Upper lobe of left lung (tissue), 6 donors: Measurements from ENCODE around the gene NOL11. TPM values are rescaled to one million over a fixed set of nuclear protein-coding genes. Genes with fewer than 3 reads are reported as not detected.

Experiments used
- ATAC-seq, 2 donors: fragments of 200-7000 bp; cut with Tn5 transposase; one replicate each; pipeline ENCODE4 v1.9.1; 2022; ENCODE audit warnings: mild to moderate bottlenecking in 2 of 2, moderate library complexity in 2 of 2; ENCODE audit not compliant: low FRiP score in 2 of 2
- DNase-seq, 2 donors: peaks; one replicate each; pipeline ENCODE4 v3.0.0-alpha.2; 2019 to 2020
- H3K27ac ChIP-seq, 4 donors: fragments of 200-600 bp; sonication (generic); one replicate each; pipeline ENCODE4 v1.5.1; 2016 to 2019
- H3K27me3 ChIP-seq, 4 donors: fragments of 200-600 bp; sonication (generic); one replicate each; pipeline ENCODE4 v1.5.1; 2017 to 2019
- H3K36me3 ChIP-seq, 4 donors: fragments of 200-600 bp; sonication (generic); one replicate each; pipeline ENCODE4 v1.5.1; 2016 to 2019
- H3K4me1 ChIP-seq, 4 donors: fragments of 200-600 bp; sonication (generic); one replicate each; pipeline ENCODE4 v1.5.1; 2018 to 2019
- H3K4me3 ChIP-seq, 4 donors: fragments of 200-600 bp; sonication (generic); one replicate each; pipeline ENCODE4 v1.5.1; 2017 to 2019; ENCODE audit warnings: mild to moderate bottlenecking in 2 of 4, moderate library complexity in 1 of 4
- H3K9me3 ChIP-seq, 4 donors: fragments of 200-600 bp; sonication (generic); one replicate each; pipeline ENCODE4 v1.5.1; 2018 to 2019
- EP300 ChIP-seq, 4 donors: sonication (generic); formaldehyde crosslinking; IDR thresholded peaks; one replicate each; pipeline ENCODE4 v1.5.1; 2017; ENCODE audit warnings: antibody characterized with exemption in 4 of 4, control low read depth in 2 of 4
- POLR2A ChIP-seq, 4 donors: fragments of 450-650 bp; IDR thresholded peaks; one replicate each; pipeline ENCODE4 v1.5.1; 2016 to 2017; ENCODE audit warnings: antibody characterized with exemption in 4 of 4, mild to moderate bottlenecking in 2 of 4
- POLR2AphosphoS5 ChIP-seq, 2 donors: sonication (generic); formaldehyde crosslinking; IDR thresholded peaks; one replicate each; pipeline ENCODE4 v1.5.1; 2017; ENCODE audit warnings: antibody characterized with exemption in 2 of 2
- WGBS, 2 donors: methylation state at CpG; one replicate each; pipeline ENCODE4 v1.1.5; 2017 to 2018; 5-methylcytosine and 5-hydroxymethylcytosine counted together
- total RNA-seq, 6 donors: library from RNA; depleted of rRNA in 4 of 6; stranded (reverse); fragments of >200 nt in 4 of 6; gene quantifications; one replicate each; pipeline versions ENCODE4 v1.1.0 to v1.2.1, GENCODE V29; 2016 to 2021
- TF ChIP-seq, protein P1 (sequence below), 6 experiments: fragments of 450-650 bp in 4 of 6; fragments of 200-600 bp in 2 of 6; sonication (generic) in 2 of 6; IDR thresholded peaks; one replicate each; pipeline ENCODE4 v1.5.1; 2016 to 2019; ENCODE audit warnings: antibody characterized with exemption in 6 of 6
- donor health status: DM: no; HTN: no; CAD: no; lungs with moderate emphysema.
- donor health status: DM: no; HTN: yes; CAD: no; lungs with severe emphysema.

Gene NOL11
- total RNA-seq, 6 donors from 2014 or later = 7.4 to 39.8 (median 26.6) TPM

DNA sequence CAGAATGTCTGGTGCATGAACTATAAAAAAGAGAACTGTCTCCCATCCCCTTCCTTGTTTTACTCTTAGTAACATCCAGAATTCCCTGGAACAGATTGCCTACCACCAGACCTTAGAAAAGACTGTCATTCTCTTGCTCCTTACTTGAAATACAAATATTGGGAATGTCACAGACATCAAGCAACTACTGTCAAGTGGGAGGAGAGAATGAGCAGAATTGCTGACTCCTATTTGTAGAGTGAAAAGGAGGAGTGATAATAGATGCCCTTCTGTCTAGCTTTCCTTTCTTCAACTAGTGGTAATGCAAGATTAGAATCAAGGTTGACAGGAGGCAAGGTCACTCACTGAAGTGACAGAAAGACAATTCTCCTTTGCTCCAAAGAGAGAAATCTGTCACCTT, 23.9 kb upstream of the NOL11 start:
- TF ChIP-seq, protein P1, sequence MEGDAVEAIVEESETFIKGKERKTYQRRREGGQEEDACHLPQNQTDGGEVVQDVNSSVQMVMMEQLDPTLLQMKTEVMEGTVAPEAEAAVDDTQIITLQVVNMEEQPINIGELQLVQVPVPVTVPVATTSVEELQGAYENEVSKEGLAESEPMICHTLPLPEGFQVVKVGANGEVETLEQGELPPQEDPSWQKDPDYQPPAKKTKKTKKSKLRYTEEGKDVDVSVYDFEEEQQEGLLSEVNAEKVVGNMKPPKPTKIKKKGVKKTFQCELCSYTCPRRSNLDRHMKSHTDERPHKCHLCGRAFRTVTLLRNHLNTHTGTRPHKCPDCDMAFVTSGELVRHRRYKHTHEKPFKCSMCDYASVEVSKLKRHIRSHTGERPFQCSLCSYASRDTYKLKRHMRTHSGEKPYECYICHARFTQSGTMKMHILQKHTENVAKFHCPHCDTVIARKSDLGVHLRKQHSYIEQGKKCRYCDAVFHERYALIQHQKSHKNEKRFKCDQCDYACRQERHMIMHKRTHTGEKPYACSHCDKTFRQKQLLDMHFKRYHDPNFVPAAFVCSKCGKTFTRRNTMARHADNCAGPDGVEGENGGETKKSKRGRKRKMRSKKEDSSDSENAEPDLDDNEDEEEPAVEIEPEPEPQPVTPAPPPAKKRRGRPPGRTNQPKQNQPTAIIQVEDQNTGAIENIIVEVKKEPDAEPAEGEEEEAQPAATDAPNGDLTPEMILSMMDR (IDR thresholded peaks at IDR 0.05) = no peak
- TF ChIP-seq POLR2A (IDR thresholded peaks at IDR 0.05) (no peak), POLR2AphosphoS5 (IDR thresholded peaks at IDR 0.05) (no peak), EP300 (IDR thresholded peaks at IDR 0.05) (no peak)
- Histone ChIP-seq H3K36me3 (peaks cover 0 to 9% (median 4%) of the 10 kb centered on the region in 4 donors), H3K4me1 (peaks cover 0 to 3% (median 1%) of the 10 kb centered on the region in 4 donors), H3K27ac (no peak overlapping the region), H3K9me3 (no peaks in the 10 kb centered on the region), H3K4me3 (no peak overlapping the region), H3K27me3 (no peaks in the 10 kb centered on the region)
- ATAC-seq (no peak), DNase-seq (no peak)

DNA sequence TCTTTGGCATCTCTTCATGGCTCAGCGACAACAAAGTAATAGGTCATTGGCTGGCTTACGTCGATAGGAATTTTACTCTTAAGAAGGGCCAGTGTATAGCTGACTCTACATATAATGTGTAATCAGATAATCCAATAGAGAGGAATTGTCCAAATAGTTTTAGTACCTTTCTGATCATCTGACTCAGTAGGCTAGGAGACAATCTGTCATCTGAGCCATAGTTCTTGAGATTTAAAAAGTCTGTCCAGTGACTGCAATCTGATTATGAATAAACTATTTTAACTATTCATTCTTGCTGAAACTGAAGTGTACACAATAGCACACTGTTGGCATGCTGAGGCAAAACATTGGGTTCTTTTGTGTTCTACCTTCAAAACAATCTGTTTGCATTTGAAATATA, 21.4 kb upstream of the NOL11 start:
- ATAC-seq = no peak
- H3K36me3 ChIP-seq = peaks cover 0 to 9% (median 4%) of the 10 kb centered on the region in 4 donors
- no peak overlapping the region for H3K4me3 ChIP-seq
- DNase-seq = no peak
- TF ChIP-seq EP300 (IDR thresholded peaks at IDR 0.05) (no peak), POLR2AphosphoS5 (IDR thresholded peaks at IDR 0.05) (no peak), POLR2A (IDR thresholded peaks at IDR 0.05) (no peak)
- TF ChIP-seq, protein P1 (IDR thresholded peaks at IDR 0.05) = no peak
- 50 to 70% methylated on average over 3 of the region's 3 CpGs for WGBS, 2 donors
- H3K27me3 ChIP-seq = no peaks in the 10 kb centered on the region
- H3K4me1 ChIP-seq = no peaks in the 10 kb centered on the region
- H3K9me3 ChIP-seq = no peaks in the 10 kb centered on the region
- peak overlapping the region in 1 of 4 donors; percentile 6 for H3K27ac ChIP-seq

DNA sequence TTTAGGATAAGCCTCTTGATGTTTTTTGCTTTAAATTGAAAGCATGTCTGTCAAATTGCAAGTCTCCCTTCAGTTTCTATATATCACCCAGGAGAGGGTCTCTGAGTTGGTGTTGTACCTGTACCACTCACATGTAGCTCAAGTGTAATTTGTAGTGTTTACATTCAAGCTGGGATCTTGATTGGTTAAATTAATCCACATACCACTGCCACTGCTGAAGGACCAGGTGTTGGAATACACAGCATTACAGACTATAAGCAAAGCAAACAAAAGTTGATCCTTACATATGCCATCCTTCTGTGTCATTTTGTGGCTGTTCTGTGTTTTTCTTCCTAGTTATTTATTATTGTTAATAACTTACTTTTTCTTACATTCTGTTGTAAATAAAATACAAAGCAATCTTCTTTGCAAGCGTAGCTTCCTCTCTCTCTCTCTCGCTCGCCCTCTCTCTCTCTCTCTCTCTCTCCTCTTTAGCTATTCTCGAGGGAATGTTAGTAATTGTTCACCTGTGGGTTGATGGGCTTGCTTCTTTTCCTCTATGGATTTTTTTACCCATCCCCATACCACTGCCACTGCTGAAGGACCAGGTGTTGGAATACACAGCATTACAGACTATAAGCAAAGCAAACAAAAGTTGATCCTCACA, 20.8 kb upstream of the NOL11 start:
- H3K27ac ChIP-seq = peak overlapping the region in 1 of 4 donors; percentile 6
- H3K4me3 ChIP-seq = no peak overlapping the region
- TF ChIP-seq POLR2A (IDR thresholded peaks at IDR 0.05) (no peak), EP300 (IDR thresholded peaks at IDR 0.05) (no peak), POLR2AphosphoS5 (IDR thresholded peaks at IDR 0.05) (no peak)
- TF ChIP-seq, protein P1 (IDR thresholded peaks at IDR 0.05) = no peak
- no peak for DNase-seq
- H3K9me3 ChIP-seq = no peaks in the 10 kb centered on the region
- ATAC-seq = no peak
- H3K27me3 ChIP-seq = no peaks in the 10 kb centered on the region
- H3K4me1 ChIP-seq = no peaks in the 10 kb centered on the region
- 69 to 70% methylated on average over 4 of the region's 4 CpGs for WGBS, 2 donors
- peaks cover 0 to 9% (median 4%) of the 10 kb centered on the region in 4 donors for H3K36me3 ChIP-seq

DNA sequence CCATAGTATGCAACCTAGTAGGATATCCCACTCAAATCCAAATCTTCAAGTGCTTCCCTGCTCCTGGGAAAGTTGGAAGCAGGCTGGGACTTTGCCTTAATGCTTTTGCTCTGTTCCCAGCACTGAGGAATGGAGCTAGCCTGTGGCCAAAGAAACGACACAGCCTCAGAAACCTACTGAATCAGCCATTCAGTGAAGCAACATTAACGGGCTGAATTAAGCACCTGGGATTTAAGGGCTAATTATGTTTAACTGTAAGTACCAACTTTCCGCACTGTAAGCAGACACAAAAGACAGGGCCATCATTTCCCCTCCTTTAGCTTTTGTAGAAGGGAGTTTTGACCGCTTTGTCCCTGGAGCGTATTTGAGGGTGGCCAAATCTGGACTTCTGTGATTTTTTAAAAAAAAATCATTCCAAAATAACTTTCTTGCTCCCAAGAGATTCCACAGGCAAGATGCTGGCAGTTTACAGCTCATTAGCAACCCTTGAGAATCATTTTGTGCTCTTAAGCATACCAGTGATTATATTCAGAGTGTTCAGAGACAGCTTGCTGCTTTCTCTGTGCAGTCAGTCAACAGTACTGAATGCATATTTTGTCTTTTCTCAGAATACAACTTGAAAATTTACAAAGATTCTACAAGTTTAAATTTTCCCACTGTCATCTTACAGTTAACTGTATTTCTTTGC, 17.6 kb upstream of the NOL11 start:
- 62 to 71% methylated on average over 5 of the region's 5 CpGs for WGBS, 2 donors
- TF ChIP-seq POLR2AphosphoS5 (IDR thresholded peaks at IDR 0.05) (no peak), POLR2A (IDR thresholded peaks at IDR 0.05) (no peak), EP300 (IDR thresholded peaks at IDR 0.05) (no peak)
- TF ChIP-seq, protein P1 (IDR thresholded peaks at IDR 0.05) = no peak
- no peak for ATAC-seq
- Histone ChIP-seq H3K4me3 (no peak overlapping the region), H3K36me3 (no peaks in the 10 kb centered on the region), H3K27ac (no peak overlapping the region), H3K27me3 (no peaks in the 10 kb centered on the region), H3K4me1 (no peaks in the 10 kb centered on the region), H3K9me3 (no peaks in the 10 kb centered on the region)
- DNase-seq = no peak
